GM12878 (cell line): Measurements from ENCODE around the gene USP21. TPM values are rescaled to one million over a fixed set of nuclear protein-coding genes. Genes with fewer than 3 reads are reported as not detected.

ENCODE experiments used
- ATAC-seq: fragments of 200-7000 bp; cut with Tn5 transposase; 3 replicates; pipeline ENCODE4 v1.9.1; 2020; ENCODE audit warnings: mild to moderate bottlenecking, moderate library complexity
- BruUV-seq: library from RNA; stranded (reverse); fragments of 400-500 nt; replicated peaks from 2 replicates; lab custom pipeline; 2021; lab: Mats Ljungman, UMichigan
- CTCF ChIA-PET: fragments of 300-600 bp; sonication (Branson Sonifier 250); formaldehyde crosslinking; extraction: SDS; loops from one replicate; lab custom pipeline; 2021; ENCODE audit warnings: inconsistent platforms; lab: Yijun Ruan, JAX
- POLR2A ChIA-PET: fragments of 350-600 bp; formaldehyde crosslinking; extraction: SDS; loops from one replicate; lab custom pipeline; 2021; ENCODE audit warnings: inconsistent platforms; lab: Charles Lee
- RAD21 ChIA-PET: fragments of 300-600 bp; sonication (Branson Sonifier 250); formaldehyde crosslinking; loops from one replicate; lab custom pipeline; 2023; ENCODE audit warnings: antibody characterized with exemption; ENCODE audit not compliant: unreplicated experiment; lab: Charles Lee
- SMC1A ChIA-PET: fragments of 300-600 bp; sonication (Branson Sonifier 250); formaldehyde crosslinking; loops from one replicate; lab custom pipeline; 2023; ENCODE audit not compliant: unreplicated experiment, uncharacterized antibody; lab: Charles Lee
- DNase-seq: peaks from one replicate; pipeline ENCODE4 v3.0.0-alpha.2; 2011; ENCODE audit warnings: low read depth, low spot score
- FAIRE-seq: peaks from 3 replicates; lab custom pipeline; 2011; peaks lifted over from hg19 to GRCh38; lab: Jason Lieb, UNC
- H2AFZ ChIP-seq: 2 replicates; pipeline ENCODE4 v1.6.0; 2011; ENCODE audit warnings: low read depth, low read length, control low read depth; ENCODE audit not compliant: control insufficient read depth
- H3K27ac ChIP-seq: 2 replicates; pipeline ENCODE4 v1.5.1; 2011; ENCODE audit warnings: control low read depth; ENCODE audit not compliant: control insufficient read depth, insufficient read depth
- H3K27me3 ChIP-seq, 2 experiments: replicated peaks in 1 of 2; 2 replicates each; pipeline versions ENCODE4 v1.6.0 to v1.6.1; 2011; ENCODE audit warnings: low read length in 1 of 2; ENCODE audit not compliant: control insufficient read depth in 2 of 2, insufficient read depth in 2 of 2
- H3K36me3 ChIP-seq, 2 experiments: 2 replicates each; pipeline ENCODE4 v1.5.1; 2011; ENCODE audit warnings: low read length in 1 of 2; ENCODE audit not compliant: control insufficient read depth in 2 of 2, insufficient read depth in 2 of 2
- H3K4me1 ChIP-seq: 2 replicates; pipeline ENCODE4 v1.6.1; 2011; ENCODE audit warnings: mild to moderate bottlenecking, low read length, moderate library complexity, mixed read lengths; ENCODE audit not compliant: control insufficient read depth, insufficient read depth
- H3K4me2 ChIP-seq: 2 replicates; pipeline ENCODE4 v1.6.0; 2011; ENCODE audit warnings: control low read depth; ENCODE audit not compliant: control insufficient read depth, insufficient read depth
- H3K4me3 ChIP-seq: fragments of 200-600 bp; sonication (generic); 2 replicates; pipeline ENCODE4 v1.5.1; 2016
- H3K79me2 ChIP-seq: 2 replicates; pipeline ENCODE4 v1.6.0; 2011; ENCODE audit warnings: low read length; ENCODE audit not compliant: control insufficient read depth, insufficient read depth
- H3K9ac ChIP-seq: 2 replicates; pipeline ENCODE4 v1.8.0; 2011; ENCODE audit warnings: low read length, control low read depth, mixed read lengths; ENCODE audit not compliant: control insufficient read depth, insufficient read depth
- H3K9me3 ChIP-seq: replicated peaks from 3 replicates; pipeline ENCODE4 v1.5.1; 2011; ENCODE audit warnings: mild to moderate bottlenecking, low read length; ENCODE audit not compliant: control insufficient read depth, insufficient read depth
- H4K20me1 ChIP-seq: 2 replicates; pipeline ENCODE4 v1.6.0; 2011; ENCODE audit not compliant: control insufficient read depth, insufficient read depth
- CHD4 ChIP-seq: fragments of 200-600 bp; sonication (generic); IDR thresholded peaks from 2 replicates; pipeline ENCODE4 v1.6.1; 2016; ENCODE audit warnings: mild to moderate bottlenecking
- EP300 ChIP-seq, 2 experiments: fragments of 150-350 bp in 1 of 2; IDR thresholded peaks; 2 replicates each; pipeline ENCODE4 v1.6.1; 2011 to 2012; ENCODE audit warnings: low read depth in 2 of 2, low read length in 2 of 2, borderline replicate concordance in 1 of 2, improper control_type of control experiment in 1 of 2, inconsistent platforms in 1 of 2; ENCODE audit not compliant: control insufficient read depth in 1 of 2
- ETV6 ChIP-seq, 2 experiments: fragments of 450-650 bp in 1 of 2; IDR thresholded peaks in 1 of 2; conservative IDR thresholded peaks in 1 of 2; 2 replicates each; pipeline ENCODE4 v1.6.1; 2014; ENCODE audit warnings: antibody characterized with exemption in 1 of 2, borderline replicate concordance in 1 of 2, low read depth in 1 of 2, mild to moderate bottlenecking in 1 of 2, moderate library complexity in 1 of 2
- FOXM1 ChIP-seq: IDR thresholded peaks from 2 replicates; pipeline ENCODE4 v1.6.1; 2012; ENCODE audit warnings: low read depth, mild to moderate bottlenecking, inconsistent platforms, low read length, moderate library complexity
- HDAC6 ChIP-seq: fragments of 200-600 bp; sonication (generic); IDR thresholded peaks from one replicate; pipeline ENCODE4 v1.8.0; 2017; ENCODE audit warnings: antibody characterized with exemption; ENCODE audit not compliant: unreplicated experiment
- MTA2 ChIP-seq: fragments of 450-650 bp; IDR thresholded peaks from 2 replicates; pipeline ENCODE4 v1.6.1; 2016; ENCODE audit warnings: low read depth, mild to moderate bottlenecking, moderate library complexity
- MYB ChIP-seq: fragments of 150-350 bp; IDR thresholded peaks from 2 replicates; pipeline ENCODE4 v1.6.1; 2014; ENCODE audit warnings: mild to moderate bottlenecking, low read depth, low read length, borderline replicate concordance
- NR2C2 ChIP-seq: IDR thresholded peaks from 2 replicates; pipeline ENCODE4 v1.6.1; 2011; ENCODE audit warnings: borderline replicate concordance, low read depth; ENCODE audit not compliant: control insufficient read depth, insufficient read length
- POLR2AphosphoS5 ChIP-seq: IDR thresholded peaks from 2 replicates; pipeline ENCODE4 v1.6.1; 2011; ENCODE audit warnings: mild to moderate bottlenecking, low read length, inconsistent platforms
- RFX5 ChIP-seq: IDR thresholded peaks from 2 replicates; pipeline ENCODE4 v1.6.1; 2011; ENCODE audit warnings: low read depth, low read length, improper control_type of control experiment
- SP1 ChIP-seq: IDR thresholded peaks from one replicate; pipeline ENCODE4 v1.6.1; 2011; ENCODE audit warnings: low read depth, low read length
- SPI1 ChIP-seq: IDR thresholded peaks from 2 replicates; pipeline ENCODE4 v1.6.1; 2011; ENCODE audit warnings: low read depth, mild to moderate bottlenecking, low read length, moderate library complexity, borderline replicate concordance; ENCODE audit not compliant: insufficient read depth
- SUZ12 ChIP-seq: fragments of 200-600 bp; sonication (generic); IDR thresholded peaks from one replicate; pipeline ENCODE4 v1.6.1; 2018; ENCODE audit warnings: antibody characterized with exemption, mild to moderate bottlenecking; ENCODE audit not compliant: unreplicated experiment
- TBL1XR1 ChIP-seq: IDR thresholded peaks from 2 replicates; pipeline ENCODE4 v1.6.1; 2012; ENCODE audit warnings: low read depth, low read length, improper control_type of control experiment
- TCF3 ChIP-seq: IDR thresholded peaks from 2 replicates; pipeline ENCODE4 v1.6.1; 2012; ENCODE audit warnings: low read depth, mild to moderate bottlenecking, low read length, borderline replicate concordance; ENCODE audit not compliant: insufficient read depth
- YY1 ChIP-seq: IDR thresholded peaks from 2 replicates; pipeline ENCODE4 v1.6.1; 2011; ENCODE audit warnings: low read depth, mild to moderate bottlenecking, low read length
- WGBS: methylation state at CpG from one replicate; pipeline ENCODE4 v1.1.6; 2016; ENCODE audit warnings: low lambda C conversion rate; ENCODE audit not compliant: insufficient replicate concordance, insufficient coverage; ENCODE audit errors: missing lambda C conversion rate; 5-methylcytosine and 5-hydroxymethylcytosine counted together
- in situ Hi-C: fragments of 300-500 bp; cut with MboI; formaldehyde crosslinking; loops from 9 replicates; pipeline ENCODE4 v1.14.3; 2018; ENCODE audit warnings: mixed read lengths
- intact Hi-C: fragments of 100-400 bp; cut with micrococcal nuclease; formaldehyde crosslinking; loops from one replicate; pipeline ENCODE4 v1.14.2; 2022; ENCODE audit not compliant: unreplicated experiment
- polyA plus RNA-seq, 11 experiments: library from polyadenylated mRNA; depleted of rRNA in 4 of 11; unstranded in 6 of 11; stranded (reverse) in 5 of 11; fragments of >200 nt; fragmentation: Nextera tagmentation in 4 of 11; fragmentation: Illumina TruSeq in 1 of 11; extraction: Ambion mirVana in 4 of 11; extraction: Trizol in 1 of 11; gene quantifications; 1 replicate in 1 of 11; 2 replicates in 10 of 11; pipeline versions ENCODE4 v1.2.1 to v1.2.3, GENCODE V29; 2011 to 2016; ENCODE audit warnings: inconsistent platforms in 2 of 11, missing spikeins in 2 of 11, low read depth in 1 of 11
- total RNA-seq, 4 experiments: library from RNA; depleted of rRNA in 3 of 4; stranded (reverse); fragments of >200 nt in 3 of 4; fragmentation: Illumina TruSeq in 1 of 4; extraction: Trizol in 1 of 4; gene quantifications; 2 replicates each; pipeline versions ENCODE4 v1.2.1 to v1.2.3, GENCODE V29; 2013 to 2021
- TF ChIP-seq, protein P1 (sequence below): IDR thresholded peaks from 2 replicates; pipeline ENCODE4 v1.6.1; 2011; ENCODE audit warnings: mild to moderate bottlenecking, low read depth, low read length, moderate library complexity; ENCODE audit not compliant: insufficient replicate concordance
- TF ChIP-seq, protein P2 (sequence below): IDR thresholded peaks from 2 replicates; pipeline ENCODE4 v1.6.1; 2012; ENCODE audit warnings: low read length, inconsistent platforms
- TF ChIP-seq, protein P3 (sequence below): IDR thresholded peaks from 2 replicates; pipeline ENCODE4 v1.6.1; 2011; ENCODE audit warnings: borderline replicate concordance, low read depth, mild to moderate bottlenecking, moderate library complexity, mixed read lengths, low read length; ENCODE audit not compliant: insufficient read depth; ENCODE audit errors: extremely low read length
- TF ChIP-seq, protein P4 (sequence below): IDR thresholded peaks from 2 replicates; pipeline ENCODE4 v1.6.1; 2012; ENCODE audit warnings: low read depth, low read length, improper control_type of control experiment

The USP21 gene
- total and polyA plus RNA-seq, 10 of the 15 experiments (the other 5 are each of a cell fraction or from before 2014, with no cell fraction given) = 3.2 to 28.6 (median 16.6) TPM

DNA sequence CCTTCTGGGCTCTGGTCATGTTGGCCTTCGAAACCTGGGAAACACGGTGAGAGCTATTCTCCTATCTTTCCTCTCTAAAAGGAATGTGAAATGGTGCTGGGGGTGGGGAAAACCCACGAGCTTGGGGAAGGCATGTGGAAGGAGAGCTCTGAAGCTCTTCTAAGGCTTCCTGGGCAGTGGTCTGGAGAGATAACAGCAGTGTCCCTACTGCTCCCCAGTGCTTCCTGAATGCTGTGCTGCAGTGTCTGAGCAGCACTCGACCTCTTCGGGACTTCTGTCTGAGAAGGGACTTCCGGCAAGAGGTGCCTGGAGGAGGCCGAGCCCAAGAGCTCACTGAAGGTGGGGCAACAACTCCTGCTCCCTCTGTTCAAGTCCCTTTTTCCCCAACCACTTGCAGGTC, 2.8 kb downstream of the USP21 start:
- H4K20me1 ChIP-seq = no peaks in the 10 kb centered on the region
- CTCF ChIA-PET = interaction anchor here (0.8 to 1.4 kb wide), 4 partner anchors 18 to 220 kb away, joined by 3 to 7 read pairs (median 4); partner anchors contain the start of genes DEDD and TOMM40L
- no peak for DNase-seq
- POLR2A ChIA-PET = interaction anchor here (0.6 kb wide), 1 partner anchor 129 kb away, joined by 4 read pairs; no protein-coding TSS in a partner anchor
- ATAC-seq = no peak
- peaks cover 15% of the 10 kb centered on the region for H3K4me1 ChIP-seq
- H3K4me3 ChIP-seq = no peak overlapping the region
- no peak overlapping the region for H2AFZ ChIP-seq
- in situ Hi-C loops = no loop called here
- no peak for FAIRE-seq
- no peaks in the 10 kb centered on the region for H3K27me3 ChIP-seq
- H3K79me2 ChIP-seq = peaks cover 8% of the 10 kb centered on the region
- no peaks in the 10 kb centered on the region for H3K9me3 ChIP-seq
- RAD21 ChIA-PET = interaction anchor here (1.1 kb wide), 1 partner anchor 221 kb away, joined by 3 read pairs; no protein-coding TSS in a partner anchor
- H3K9ac ChIP-seq = no peak overlapping the region
- SMC1A ChIA-PET = interaction anchor here (0.9 to 1.1 kb wide), 2 partner anchors 13 to 55 kb away, joined by 3 read pairs; no protein-coding TSS in a partner anchor
- no peak overlapping the region for H3K4me2 ChIP-seq
- no TSS peak for BruUV-seq
- intact Hi-C loops = no loop called here
- H3K27ac ChIP-seq = no peak overlapping the region
- TF ChIP-seq ETV6 (conservative IDR thresholded peaks at IDR 0.05 in 1 of 2, IDR thresholded peaks at IDR 0.05 in 1 of 2; ENCODE audit: borderline replicate concordance in 1 of 2, low read depth in 1 of 2) = no peak
- no peak for TF ChIP-seq SPI1
- TF ChIP-seq FOXM1 = no peak
- TF ChIP-seq TCF3 = no peak
- TF ChIP-seq POLR2AphosphoS5 = no peak
- no peak for TF ChIP-seq SUZ12
- TF ChIP-seq RFX5 = no peak
- TF ChIP-seq, protein P1, sequence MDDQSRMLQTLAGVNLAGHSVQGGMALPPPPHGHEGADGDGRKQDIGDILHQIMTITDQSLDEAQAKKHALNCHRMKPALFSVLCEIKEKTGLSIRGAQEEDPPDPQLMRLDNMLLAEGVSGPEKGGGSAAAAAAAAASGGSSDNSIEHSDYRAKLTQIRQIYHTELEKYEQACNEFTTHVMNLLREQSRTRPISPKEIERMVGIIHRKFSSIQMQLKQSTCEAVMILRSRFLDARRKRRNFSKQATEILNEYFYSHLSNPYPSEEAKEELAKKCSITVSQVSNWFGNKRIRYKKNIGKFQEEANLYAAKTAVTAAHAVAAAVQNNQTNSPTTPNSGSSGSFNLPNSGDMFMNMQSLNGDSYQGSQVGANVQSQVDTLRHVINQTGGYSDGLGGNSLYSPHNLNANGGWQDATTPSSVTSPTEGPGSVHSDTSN = no peak
- no peak for TF ChIP-seq TBL1XR1
- TF ChIP-seq, protein P2, sequence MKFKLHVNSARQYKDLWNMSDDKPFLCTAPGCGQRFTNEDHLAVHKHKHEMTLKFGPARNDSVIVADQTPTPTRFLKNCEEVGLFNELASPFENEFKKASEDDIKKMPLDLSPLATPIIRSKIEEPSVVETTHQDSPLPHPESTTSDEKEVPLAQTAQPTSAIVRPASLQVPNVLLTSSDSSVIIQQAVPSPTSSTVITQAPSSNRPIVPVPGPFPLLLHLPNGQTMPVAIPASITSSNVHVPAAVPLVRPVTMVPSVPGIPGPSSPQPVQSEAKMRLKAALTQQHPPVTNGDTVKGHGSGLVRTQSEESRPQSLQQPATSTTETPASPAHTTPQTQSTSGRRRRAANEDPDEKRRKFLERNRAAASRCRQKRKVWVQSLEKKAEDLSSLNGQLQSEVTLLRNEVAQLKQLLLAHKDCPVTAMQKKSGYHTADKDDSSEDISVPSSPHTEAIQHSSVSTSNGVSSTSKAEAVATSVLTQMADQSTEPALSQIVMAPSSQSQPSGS = no peak
- TF ChIP-seq MTA2 = no peak
- TF ChIP-seq HDAC6 = no peak
- TF ChIP-seq EP300 (IDR thresholded peaks at IDR 0.05; ENCODE audit: borderline replicate concordance in 1 of 2, control insufficient read depth in 1 of 2, low read depth in 2 of 2, low read length in 2 of 2) = no peak
- TF ChIP-seq, protein P3, sequence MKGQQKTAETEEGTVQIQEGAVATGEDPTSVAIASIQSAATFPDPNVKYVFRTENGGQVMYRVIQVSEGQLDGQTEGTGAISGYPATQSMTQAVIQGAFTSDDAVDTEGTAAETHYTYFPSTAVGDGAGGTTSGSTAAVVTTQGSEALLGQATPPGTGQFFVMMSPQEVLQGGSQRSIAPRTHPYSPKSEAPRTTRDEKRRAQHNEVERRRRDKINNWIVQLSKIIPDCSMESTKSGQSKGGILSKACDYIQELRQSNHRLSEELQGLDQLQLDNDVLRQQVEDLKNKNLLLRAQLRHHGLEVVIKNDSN = no peak
- TF ChIP-seq NR2C2 = no peak
- no peak for TF ChIP-seq SP1
- TF ChIP-seq, protein P4, sequence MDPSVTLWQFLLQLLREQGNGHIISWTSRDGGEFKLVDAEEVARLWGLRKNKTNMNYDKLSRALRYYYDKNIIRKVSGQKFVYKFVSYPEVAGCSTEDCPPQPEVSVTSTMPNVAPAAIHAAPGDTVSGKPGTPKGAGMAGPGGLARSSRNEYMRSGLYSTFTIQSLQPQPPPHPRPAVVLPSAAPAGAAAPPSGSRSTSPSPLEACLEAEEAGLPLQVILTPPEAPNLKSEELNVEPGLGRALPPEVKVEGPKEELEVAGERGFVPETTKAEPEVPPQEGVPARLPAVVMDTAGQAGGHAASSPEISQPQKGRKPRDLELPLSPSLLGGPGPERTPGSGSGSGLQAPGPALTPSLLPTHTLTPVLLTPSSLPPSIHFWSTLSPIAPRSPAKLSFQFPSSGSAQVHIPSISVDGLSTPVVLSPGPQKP = no peak
- no peak for TF ChIP-seq MYB
- TF ChIP-seq CHD4 = no peak
- TF ChIP-seq YY1 = no peak
- H3K36me3 ChIP-seq = peaks cover 0 to 16% of the 10 kb centered on the region in 2 experiments; a peak in 3 of 4 replicates
- 83% methylated on average over 7 of the region's 7 CpGs for WGBS
